ENCODE measurements around the gene GRAP2. TPM values are rescaled to one million over a fixed set of nuclear protein-coding genes. Genes with fewer than 3 reads are reported as not detected.

GRAP2 gene
- total and polyA plus RNA-seq, 2 donors (not counting 3 experiments of a cell fraction or from before 2014, with no cell fraction given): 0.04 TPM; not detected in 1

DNA sequence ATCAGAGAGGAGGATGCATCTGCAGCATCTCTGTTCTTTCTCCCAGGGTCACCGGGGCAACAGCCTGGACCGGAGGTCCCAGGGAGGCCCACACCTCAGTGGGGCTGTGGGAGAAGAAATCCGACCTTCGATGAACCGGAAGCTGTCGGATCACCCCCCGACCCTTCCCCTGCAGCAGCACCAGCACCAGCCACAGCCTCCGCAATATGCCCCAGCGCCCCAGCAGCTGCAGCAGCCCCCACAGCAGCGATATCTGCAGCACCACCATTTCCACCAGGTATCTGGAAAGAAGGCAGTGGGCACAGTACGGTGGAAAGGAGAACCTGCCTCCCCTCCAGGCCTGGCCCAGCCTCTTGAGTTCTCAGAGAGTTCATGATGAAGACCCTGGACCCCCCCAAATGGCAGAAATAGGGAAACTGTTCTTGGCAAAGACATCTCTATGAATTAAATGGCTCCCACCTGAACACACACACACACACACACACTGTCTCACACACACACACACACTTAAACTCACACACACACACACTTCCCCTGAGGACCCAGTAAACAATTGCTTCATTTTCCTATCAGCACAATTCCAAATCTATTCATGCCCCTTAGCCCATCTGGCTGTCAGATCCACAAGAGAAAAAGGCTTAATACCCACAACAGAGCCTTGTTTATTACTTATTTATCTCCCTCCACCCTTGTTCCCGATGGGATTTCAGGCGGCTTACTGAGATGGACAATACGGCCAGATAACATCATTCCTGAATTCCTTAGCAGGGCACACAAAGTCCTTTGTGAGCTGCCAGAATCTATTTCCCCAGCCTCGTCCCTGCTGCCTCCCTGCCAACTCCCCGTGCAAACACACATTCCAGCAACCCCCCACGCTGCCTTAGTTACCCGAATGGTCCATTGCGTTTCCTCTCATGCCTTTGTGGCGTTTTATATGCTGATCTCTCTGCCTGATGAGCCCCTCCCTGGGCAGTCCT lies 67.4 kb downstream of the GRAP2 start:
- no peaks in the 10 kb centered on the region for H3K4me1 ChIP-seq (ENCODE audit: control insufficient read depth, extremely low read depth, insufficient read depth, low read length)
- no peak overlapping the region for H3K27ac ChIP-seq (ENCODE audit: insufficient read depth, low read depth, low read length)
- no peak overlapping the region for H3K4me3 ChIP-seq (replicated peaks in 1 of 3; ENCODE audit: insufficient read depth in 1 of 3, low read depth in 1 of 3, low read length in 3 of 3)
- no peak overlapping the region for H2AFZ ChIP-seq (ENCODE audit: low read depth, low read length)
- H3K9me3 ChIP-seq (replicated peaks; ENCODE audit: control insufficient read depth, insufficient read depth, low read length): no peaks in the 10 kb centered on the region
- ChIA-PET CTCF (interaction anchor here (1.2 kb wide), 1 partner anchor 433 kb away, joined by 3 read pairs; no protein-coding TSS in a partner anchor), POLR2A (no interaction called here)
- DNase-seq (ENCODE audit: low read depth, low spot score): no peak
- no peaks in the 10 kb centered on the region for H3K36me3 ChIP-seq (ENCODE audit: control insufficient read depth in 2 of 2, extremely low read depth in 1 of 2, insufficient read depth in 2 of 2, low read length in 2 of 2)
- no peak overlapping the region for H3K9ac ChIP-seq (replicated peaks; ENCODE audit: extremely low read depth, insufficient read depth, low read length)
- no peak for FAIRE-seq
- intact Hi-C loops (cut with micrococcal nuclease) (no loop called here), dilution Hi-C loops (cut with MboI; ENCODE audit: extremely low pct_ligation_motif_present, low sequenced_read_pairs) (no loop called here)
- no peaks in the 10 kb centered on the region for H3K9me1 ChIP-seq (replicated peaks; ENCODE audit: control insufficient read depth, extremely low read depth, insufficient read depth, low read length)
- no TSS peak for BruUV-seq (replicated peaks)
- H3K79me2 ChIP-seq (ENCODE audit: control insufficient read depth, insufficient read depth, low read length): no peaks in the 10 kb centered on the region
- H4K20me1 ChIP-seq (replicated peaks; ENCODE audit: control insufficient read depth, extremely low read depth, insufficient read depth, low read length): no peaks in the 10 kb centered on the region
- H3K4me2 ChIP-seq (ENCODE audit: insufficient read depth, low read length): no peak overlapping the region
- peaks cover 2 to 9% of the 10 kb centered on the region in 2 experiments for H3K27me3 ChIP-seq (ENCODE audit: control insufficient read depth in 2 of 2, insufficient read depth in 2 of 2, low read length in 2 of 2)
- TF ChIP-seq CTCF (IDR thresholded peaks at IDR 0.05; ENCODE audit: extremely low read depth in 1 of 2, insufficient read depth in 1 of 2, low read depth in 1 of 2, low read length in 2 of 2): no peak
- TF ChIP-seq GATA2 (IDR thresholded peaks at IDR 0.05; ENCODE audit: insufficient read depth, insufficient read length, low read depth, low read length): no peak
- TF ChIP-seq JUN (IDR thresholded peaks at IDR 0.05; ENCODE audit: borderline replicate concordance, insufficient read depth, insufficient read length, low read depth): no peak
- no peak for TF ChIP-seq FOS (IDR thresholded peaks at IDR 0.05; ENCODE audit: borderline replicate concordance, insufficient read depth, low read length)
- no peak for TF ChIP-seq EZH2 (IDR thresholded peaks at IDR 0.05; ENCODE audit: borderline replicate concordance, low read depth, low read length, severe bottlenecking)
- no peak for TF ChIP-seq POLR2AphosphoS5 (IDR thresholded peaks at IDR 0.05; ENCODE audit: insufficient read depth, low read depth, low read length)
- TF ChIP-seq MAX (IDR thresholded peaks at IDR 0.05; ENCODE audit: insufficient read depth, insufficient read length): no peak
- TF ChIP-seq MYC (IDR thresholded peaks at IDR 0.05; ENCODE audit: low read depth, low read length): no peak
- no peak for TF ChIP-seq POLR2A (IDR thresholded peaks at IDR 0.05; ENCODE audit: low read depth, low read length)

Data from endothelial cell of umbilical vein (primary cell).